Measurements from ENCODE around the gene SACM1L.

GRCh38 chr3:45701172-45701867 lies 12.1 kb downstream of the SACM1L start:
- TF ChIP-seq CTCF (IDR thresholded peaks at IDR 0.05): no peak
- TF ChIP-seq POLR2AphosphoS5 (IDR thresholded peaks at IDR 0.05; ENCODE audit: low read depth, low read length): no peak
- no peak for TF ChIP-seq SIN3A (IDR thresholded peaks at IDR 0.05; ENCODE audit: borderline replicate concordance, insufficient read depth, low read depth, low read length)
- no peak for TF ChIP-seq TCF7L2 (IDR thresholded peaks at IDR 0.05; ENCODE audit: low read depth, low read length)

All from Panc1 (cell line).